ENCODE results near the gene FAM13A. TPM values are rescaled to one million over a fixed set of nuclear protein-coding genes. Genes with fewer than 3 reads are reported as not detected.
A peak's percentile ranks its signal among the peaks of the same experiment; 100 is the strongest.

FAM13A gene
- polyA plus RNA-seq, 1 donor from 2014 or later, result 4.0 TPM

GRCh38 chr4:88820698-88821415, 236.1 kb downstream of the FAM13A start:
- no peaks in the 10 kb centered on the region for H3K36me3 ChIP-seq (ENCODE audit: insufficient read depth, low read length)
- TF ChIP-seq REST (IDR thresholded peaks at IDR 0.05; ENCODE audit: borderline replicate concordance), result no peak
- no peak for TF ChIP-seq SMC3 (conservative IDR thresholded peaks at IDR 0.05; ENCODE audit: poor library complexity)
- TF ChIP-seq RAD21 (conservative IDR thresholded peaks at IDR 0.05), result no peak
- no peak for TF ChIP-seq TAF1 (IDR thresholded peaks at IDR 0.05; ENCODE audit: low read depth)
- TF ChIP-seq EP300 (conservative IDR thresholded peaks at IDR 0.05; ENCODE audit: poor library complexity, severe bottlenecking), result no peak
- TF ChIP-seq, protein P1, sequence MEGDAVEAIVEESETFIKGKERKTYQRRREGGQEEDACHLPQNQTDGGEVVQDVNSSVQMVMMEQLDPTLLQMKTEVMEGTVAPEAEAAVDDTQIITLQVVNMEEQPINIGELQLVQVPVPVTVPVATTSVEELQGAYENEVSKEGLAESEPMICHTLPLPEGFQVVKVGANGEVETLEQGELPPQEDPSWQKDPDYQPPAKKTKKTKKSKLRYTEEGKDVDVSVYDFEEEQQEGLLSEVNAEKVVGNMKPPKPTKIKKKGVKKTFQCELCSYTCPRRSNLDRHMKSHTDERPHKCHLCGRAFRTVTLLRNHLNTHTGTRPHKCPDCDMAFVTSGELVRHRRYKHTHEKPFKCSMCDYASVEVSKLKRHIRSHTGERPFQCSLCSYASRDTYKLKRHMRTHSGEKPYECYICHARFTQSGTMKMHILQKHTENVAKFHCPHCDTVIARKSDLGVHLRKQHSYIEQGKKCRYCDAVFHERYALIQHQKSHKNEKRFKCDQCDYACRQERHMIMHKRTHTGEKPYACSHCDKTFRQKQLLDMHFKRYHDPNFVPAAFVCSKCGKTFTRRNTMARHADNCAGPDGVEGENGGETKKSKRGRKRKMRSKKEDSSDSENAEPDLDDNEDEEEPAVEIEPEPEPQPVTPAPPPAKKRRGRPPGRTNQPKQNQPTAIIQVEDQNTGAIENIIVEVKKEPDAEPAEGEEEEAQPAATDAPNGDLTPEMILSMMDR (IDR thresholded peaks at IDR 0.05; ENCODE audit: poor library complexity, severe bottlenecking), result no peak
- no peak for TF ChIP-seq POLR2AphosphoS5 (IDR thresholded peaks at IDR 0.05)
- no peak for TF ChIP-seq MXI1 (conservative IDR thresholded peaks at IDR 0.05; ENCODE audit: poor library complexity, severe bottlenecking)
- TF ChIP-seq EZH2 (IDR thresholded peaks at IDR 0.05; ENCODE audit: borderline replicate concordance, insufficient read depth, low read length, poor library complexity, severe bottlenecking), result no peak
- no peaks in the 10 kb centered on the region for H4K20me1 ChIP-seq (ENCODE audit: insufficient read depth)
- H3K27ac ChIP-seq (ENCODE audit: low read length), result no peak overlapping the region
- no peaks in the 10 kb centered on the region for H3K9me3 ChIP-seq (ENCODE audit: low read length)
- no peak overlapping the region for H3K9ac ChIP-seq (ENCODE audit: low read length)
- no peak overlapping the region for H3K4me2 ChIP-seq (ENCODE audit: low read length)
- H3K4me3 ChIP-seq (ENCODE audit: low read length), result peak overlapping the region; percentile 37
- H3F3A ChIP-seq (ENCODE audit: insufficient read depth, low read length, poor library complexity, severe bottlenecking), result no peaks in the 10 kb centered on the region
- no peaks in the 10 kb centered on the region for H3K27me3 ChIP-seq (ENCODE audit: insufficient read depth, low read depth, low read length)
- peaks cover 18% of the 10 kb centered on the region for H3K79me2 ChIP-seq (replicated peaks; ENCODE audit: insufficient read depth, low read length)
- no peaks in the 10 kb centered on the region for H3K9me2 ChIP-seq (ENCODE audit: insufficient read depth, low read length)
- H2AFZ ChIP-seq (ENCODE audit: low read depth, low read length), result no peak overlapping the region

GRCh38 chr4:88819818-88820697, 236.9 kb downstream of the FAM13A start:
- no peaks in the 10 kb centered on the region for H3K27me3 ChIP-seq (ENCODE audit: insufficient read depth, low read depth, low read length)
- H3K9me3 ChIP-seq (ENCODE audit: low read length), result no peaks in the 10 kb centered on the region
- TF ChIP-seq TAF1 (IDR thresholded peaks at IDR 0.05; ENCODE audit: low read depth), result no peak
- no peak for TF ChIP-seq EZH2 (IDR thresholded peaks at IDR 0.05; ENCODE audit: borderline replicate concordance, insufficient read depth, low read length, poor library complexity, severe bottlenecking)
- TF ChIP-seq EP300 (conservative IDR thresholded peaks at IDR 0.05; ENCODE audit: poor library complexity, severe bottlenecking), result no peak
- TF ChIP-seq POLR2AphosphoS5 (IDR thresholded peaks at IDR 0.05), result no peak
- TF ChIP-seq REST (IDR thresholded peaks at IDR 0.05; ENCODE audit: borderline replicate concordance), result no peak
- TF ChIP-seq RAD21 (conservative IDR thresholded peaks at IDR 0.05), result no peak
- no peak for TF ChIP-seq SMC3 (conservative IDR thresholded peaks at IDR 0.05; ENCODE audit: poor library complexity)
- no peak for TF ChIP-seq MXI1 (conservative IDR thresholded peaks at IDR 0.05; ENCODE audit: poor library complexity, severe bottlenecking)
- TF ChIP-seq, protein P1 (IDR thresholded peaks at IDR 0.05; ENCODE audit: poor library complexity, severe bottlenecking), result no peak
- H4K20me1 ChIP-seq (ENCODE audit: insufficient read depth), result no peaks in the 10 kb centered on the region
- H3K4me3 ChIP-seq (ENCODE audit: low read length), result peak overlapping the region; percentile 37
- no peaks in the 10 kb centered on the region for H3K36me3 ChIP-seq (ENCODE audit: insufficient read depth, low read length)
- H3K4me2 ChIP-seq (ENCODE audit: low read length), result no peak overlapping the region
- peak overlapping the region; percentile 9 for H3K27ac ChIP-seq (ENCODE audit: low read length)
- H3K9me2 ChIP-seq (ENCODE audit: insufficient read depth, low read length), result no peaks in the 10 kb centered on the region
- no peak overlapping the region for H3K9ac ChIP-seq (ENCODE audit: low read length)
- no peaks in the 10 kb centered on the region for H3F3A ChIP-seq (ENCODE audit: insufficient read depth, low read length, poor library complexity, severe bottlenecking)
- peaks cover 18% of the 10 kb centered on the region for H3K79me2 ChIP-seq (replicated peaks; ENCODE audit: insufficient read depth, low read length)
- H2AFZ ChIP-seq (ENCODE audit: low read depth, low read length), result no peak overlapping the region
